Lower lobe of right lung (tissue), 2 donors: ENCODE measurements around the gene C17orf113. TPM values are rescaled to one million over a fixed set of nuclear protein-coding genes. Genes with fewer than 3 reads are reported as not detected.

Source experiments
- ATAC-seq, 2 donors: fragments of 200-7000 bp; cut with Tn5 transposase; one replicate each; pipeline ENCODE4 v1.9.1; 2020 to 2022; ENCODE audit warnings: mild to moderate bottlenecking in 2 of 2, moderate library complexity in 2 of 2
- DNase-seq: peaks from one replicate; pipeline ENCODE4 v3.0.0-alpha.2; 2020
- H3K27ac ChIP-seq: fragments of 200-600 bp; one replicate; pipeline ENCODE4 v1.8.0; 2022
- H3K27me3 ChIP-seq: fragments of 200-600 bp; one replicate; pipeline ENCODE4 v1.8.0; 2022; ENCODE audit warnings: low read depth
- H3K36me3 ChIP-seq: fragments of 200-600 bp; one replicate; pipeline ENCODE4 v1.8.0; 2022; ENCODE audit warnings: mild to moderate bottlenecking
- H3K4me1 ChIP-seq: fragments of 200-600 bp; one replicate; pipeline ENCODE4 v1.8.0; 2022
- H3K4me3 ChIP-seq: fragments of 200-600 bp; one replicate; pipeline ENCODE4 v1.8.0; 2022; ENCODE audit warnings: mild to moderate bottlenecking
- H3K9me3 ChIP-seq: fragments of 200-600 bp; one replicate; pipeline ENCODE4 v1.8.0; 2022
- intact Hi-C: fragments of 100-400 bp; cut with DNase I; formaldehyde crosslinking; loops from one replicate; pipeline ENCODE4 v1.11.0; 2022
- total RNA-seq: library from RNA; stranded (reverse); fragmentation: NEBNext Ultra II Directional; extraction: Animal tissue kit (Norgen Biotek cat#: 25700); gene quantifications from one replicate; pipeline ENCODE4 v1.2.1, GENCODE V29; 2021
- TF ChIP-seq, protein P1 (sequence below): fragments of 200-600 bp; IDR thresholded peaks from one replicate; pipeline ENCODE4 v1.8.0; 2022; ENCODE audit warnings: antibody characterized with exemption, mild to moderate bottlenecking
- donor health status: DM: no; HTN: yes; CAD: no; lungs with severe emphysema.

The C17orf113 gene
- total RNA-seq, 1 donor from 2014 or later, result 0.89 TPM

DNA sequence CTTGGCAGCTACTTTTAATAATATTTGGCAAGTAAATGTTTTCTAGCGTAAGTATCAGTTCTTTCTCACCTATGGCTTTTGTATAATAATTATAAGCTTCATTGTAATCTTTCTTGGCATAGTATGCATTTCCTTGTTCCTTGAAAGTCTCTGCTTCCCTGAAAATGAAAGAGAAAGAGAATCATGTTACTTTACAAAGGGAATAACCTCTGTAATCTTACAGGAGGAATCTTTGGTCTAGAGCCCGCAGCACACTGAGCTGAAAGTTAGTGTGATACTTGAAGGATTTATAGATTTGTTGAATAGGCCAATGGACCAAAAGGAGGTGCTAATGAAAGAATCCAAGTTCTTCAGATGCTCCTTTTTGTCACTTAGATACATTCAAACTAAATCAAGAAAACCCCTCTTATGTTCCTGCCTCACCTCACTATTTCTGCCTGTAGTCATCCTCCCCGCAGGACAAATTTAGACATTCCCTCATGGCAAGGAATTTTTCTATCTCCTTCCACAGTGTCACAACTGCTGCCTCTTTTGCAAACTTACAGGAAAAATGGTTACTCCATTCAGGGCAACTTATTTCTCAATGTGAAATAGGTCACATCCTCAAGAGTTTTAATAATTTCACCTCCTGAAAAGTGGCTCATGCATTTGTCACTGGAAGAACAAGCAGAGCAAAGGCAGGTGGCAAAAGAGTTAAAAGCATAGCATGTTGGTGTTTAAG lies 49.8 kb downstream of the C17orf113 start:
- Histone ChIP-seq H3K4me3 (no peak overlapping the region), H3K4me1 (peaks cover 8% of the 10 kb centered on the region), H3K36me3 (peaks cover 77% of the 10 kb centered on the region), H3K27me3 (no peaks in the 10 kb centered on the region), H3K9me3 (no peaks in the 10 kb centered on the region), H3K27ac (no peak overlapping the region)
- ATAC-seq (no peak), DNase-seq (no peak)
- intact Hi-C loops, result no loop called here
- TF ChIP-seq, protein P1, sequence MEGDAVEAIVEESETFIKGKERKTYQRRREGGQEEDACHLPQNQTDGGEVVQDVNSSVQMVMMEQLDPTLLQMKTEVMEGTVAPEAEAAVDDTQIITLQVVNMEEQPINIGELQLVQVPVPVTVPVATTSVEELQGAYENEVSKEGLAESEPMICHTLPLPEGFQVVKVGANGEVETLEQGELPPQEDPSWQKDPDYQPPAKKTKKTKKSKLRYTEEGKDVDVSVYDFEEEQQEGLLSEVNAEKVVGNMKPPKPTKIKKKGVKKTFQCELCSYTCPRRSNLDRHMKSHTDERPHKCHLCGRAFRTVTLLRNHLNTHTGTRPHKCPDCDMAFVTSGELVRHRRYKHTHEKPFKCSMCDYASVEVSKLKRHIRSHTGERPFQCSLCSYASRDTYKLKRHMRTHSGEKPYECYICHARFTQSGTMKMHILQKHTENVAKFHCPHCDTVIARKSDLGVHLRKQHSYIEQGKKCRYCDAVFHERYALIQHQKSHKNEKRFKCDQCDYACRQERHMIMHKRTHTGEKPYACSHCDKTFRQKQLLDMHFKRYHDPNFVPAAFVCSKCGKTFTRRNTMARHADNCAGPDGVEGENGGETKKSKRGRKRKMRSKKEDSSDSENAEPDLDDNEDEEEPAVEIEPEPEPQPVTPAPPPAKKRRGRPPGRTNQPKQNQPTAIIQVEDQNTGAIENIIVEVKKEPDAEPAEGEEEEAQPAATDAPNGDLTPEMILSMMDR, result no peak

DNA sequence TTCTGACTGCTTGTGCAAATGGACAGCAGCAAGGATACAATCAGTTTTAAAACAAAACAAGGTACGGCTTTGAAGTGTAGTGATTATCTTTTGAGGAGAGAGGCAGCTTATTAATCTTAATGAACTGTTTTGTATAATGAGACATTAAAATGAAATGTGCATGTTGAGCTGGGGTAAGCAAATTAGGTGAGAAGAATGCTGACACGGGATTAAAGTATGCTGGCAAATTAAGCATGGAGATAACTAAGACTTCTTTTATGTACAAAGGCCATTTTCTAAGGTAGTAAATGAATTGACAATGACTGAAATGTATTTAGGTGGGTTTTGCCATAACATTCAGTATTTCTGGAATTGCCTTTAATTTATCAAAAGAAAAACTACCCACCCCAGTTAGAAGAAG lies 51.9 kb downstream of the C17orf113 start:
- Histone ChIP-seq H3K27ac (no peak overlapping the region), H3K4me1 (no peaks in the 10 kb centered on the region), H3K4me3 (no peak overlapping the region), H3K36me3 (peaks cover 98% of the 10 kb centered on the region), H3K9me3 (no peaks in the 10 kb centered on the region), H3K27me3 (no peaks in the 10 kb centered on the region)
- TF ChIP-seq, protein P1, result no peak
- ATAC-seq (no peak), DNase-seq (no peak)
- intact Hi-C loops, result no loop called here

DNA sequence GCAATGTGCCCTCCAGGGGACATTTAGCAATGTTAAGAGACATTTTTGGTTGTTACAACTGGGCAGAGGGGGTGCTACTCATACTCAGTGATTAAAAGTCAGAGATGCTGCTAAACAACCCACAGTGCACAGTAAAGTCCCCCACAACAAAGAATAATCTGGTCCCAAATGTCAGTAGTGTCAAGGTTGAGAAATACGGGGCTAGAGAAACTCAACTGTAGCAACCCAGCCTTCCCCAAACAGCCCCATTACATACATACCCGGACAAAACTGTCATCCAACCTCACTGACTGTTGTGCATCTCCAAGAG lies 53.6 kb downstream of the C17orf113 start:
- TF ChIP-seq, protein P1, result no peak
- peaks cover 98% of the 10 kb centered on the region for H3K36me3 ChIP-seq
- no peaks in the 10 kb centered on the region for H3K9me3 ChIP-seq
- no peak overlapping the region for H3K4me3 ChIP-seq
- no peak overlapping the region for H3K27ac ChIP-seq
- no peaks in the 10 kb centered on the region for H3K27me3 ChIP-seq
- intact Hi-C loops, result no loop called here
- ATAC-seq, result no peak
- no peak for DNase-seq
- no peaks in the 10 kb centered on the region for H3K4me1 ChIP-seq

DNA sequence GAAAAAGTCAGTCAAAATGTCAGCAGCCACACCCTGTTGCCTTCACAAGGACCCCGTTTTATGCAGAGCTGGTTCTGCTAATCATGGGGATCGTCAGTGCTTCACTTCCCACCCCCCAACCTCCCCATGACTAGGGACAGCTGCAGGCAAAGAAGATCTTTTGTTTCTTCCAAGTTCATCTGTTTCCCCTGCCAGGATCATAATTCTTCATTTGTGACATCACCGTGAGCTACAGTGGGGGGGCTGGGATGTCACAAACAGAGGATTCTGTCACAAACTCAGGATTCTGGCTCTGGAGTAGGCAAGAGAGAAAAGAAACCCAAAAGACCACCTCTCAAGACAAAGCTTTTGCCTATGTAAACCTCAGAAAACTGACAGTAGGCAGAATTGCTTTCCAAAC lies 57.8 kb downstream of the C17orf113 start:
- Histone ChIP-seq H3K9me3 (no peaks in the 10 kb centered on the region), H3K4me3 (no peak overlapping the region), H3K27me3 (no peaks in the 10 kb centered on the region), H3K27ac (no peak overlapping the region), H3K36me3 (peaks cover 100% of the 10 kb centered on the region), H3K4me1 (no peaks in the 10 kb centered on the region)
- TF ChIP-seq, protein P1, result no peak
- intact Hi-C loops, result no loop called here
- DNase-seq, result no peak
- no peak for ATAC-seq

DNA sequence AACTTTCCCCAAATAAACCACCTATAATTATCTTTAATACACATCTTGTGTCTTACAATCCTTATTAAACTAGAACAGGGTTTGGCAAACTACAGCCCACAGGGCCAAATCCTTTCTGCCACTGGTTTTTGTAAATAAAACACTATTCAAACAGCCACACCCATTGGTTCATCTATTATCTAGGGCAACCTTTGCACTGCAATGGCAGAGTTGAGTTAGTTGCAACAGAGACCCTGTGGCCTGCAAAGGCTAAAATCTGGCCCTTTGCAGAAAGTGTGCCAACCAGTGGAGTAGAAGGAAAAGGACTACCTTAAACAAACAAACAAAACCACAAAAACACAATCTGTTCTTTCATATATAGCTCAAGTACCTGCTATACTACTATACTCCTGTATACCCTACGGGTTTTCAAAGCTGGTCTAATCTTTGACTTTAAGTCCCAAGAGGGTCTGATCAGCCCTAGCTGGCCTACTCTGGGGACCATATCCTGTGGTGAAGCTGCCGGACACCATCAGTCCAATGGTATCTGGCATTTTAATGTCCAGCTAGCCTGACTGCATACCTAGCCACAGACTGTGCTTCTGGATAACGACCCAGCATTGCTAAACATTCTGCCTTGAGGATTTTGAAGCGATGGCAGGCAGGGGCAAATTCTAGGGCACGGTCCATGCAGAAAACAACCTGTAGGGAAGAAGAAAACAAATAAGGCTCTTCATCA lies 60.5 kb downstream of the C17orf113 start:
- Histone ChIP-seq H3K36me3 (peaks cover 100% of the 10 kb centered on the region), H3K27me3 (no peaks in the 10 kb centered on the region), H3K9me3 (no peaks in the 10 kb centered on the region), H3K27ac (no peak overlapping the region), H3K4me1 (no peaks in the 10 kb centered on the region), H3K4me3 (no peak overlapping the region)
- TF ChIP-seq, protein P1, result no peak
- intact Hi-C loops, result no loop called here
- ATAC-seq (no peak), DNase-seq (no peak)
